NCI-H345 treated with DMSO at 0.1 percent for 48 hours (cell line): Measurements from ENCODE around the gene DNAI1.
"Not testable (repeated sequence)": the region's sequence is repeated elsewhere in the genome, so short reads cannot be mapped to it uniquely, and the experiment has no call there.

Experiments used
- DNase-seq: peaks from one replicate; lab custom pipeline; 2025; ENCODE audit not compliant: unreplicated experiment; lab: John Stamatoyannopoulos, UW

The DNAI1 gene

DNA sequence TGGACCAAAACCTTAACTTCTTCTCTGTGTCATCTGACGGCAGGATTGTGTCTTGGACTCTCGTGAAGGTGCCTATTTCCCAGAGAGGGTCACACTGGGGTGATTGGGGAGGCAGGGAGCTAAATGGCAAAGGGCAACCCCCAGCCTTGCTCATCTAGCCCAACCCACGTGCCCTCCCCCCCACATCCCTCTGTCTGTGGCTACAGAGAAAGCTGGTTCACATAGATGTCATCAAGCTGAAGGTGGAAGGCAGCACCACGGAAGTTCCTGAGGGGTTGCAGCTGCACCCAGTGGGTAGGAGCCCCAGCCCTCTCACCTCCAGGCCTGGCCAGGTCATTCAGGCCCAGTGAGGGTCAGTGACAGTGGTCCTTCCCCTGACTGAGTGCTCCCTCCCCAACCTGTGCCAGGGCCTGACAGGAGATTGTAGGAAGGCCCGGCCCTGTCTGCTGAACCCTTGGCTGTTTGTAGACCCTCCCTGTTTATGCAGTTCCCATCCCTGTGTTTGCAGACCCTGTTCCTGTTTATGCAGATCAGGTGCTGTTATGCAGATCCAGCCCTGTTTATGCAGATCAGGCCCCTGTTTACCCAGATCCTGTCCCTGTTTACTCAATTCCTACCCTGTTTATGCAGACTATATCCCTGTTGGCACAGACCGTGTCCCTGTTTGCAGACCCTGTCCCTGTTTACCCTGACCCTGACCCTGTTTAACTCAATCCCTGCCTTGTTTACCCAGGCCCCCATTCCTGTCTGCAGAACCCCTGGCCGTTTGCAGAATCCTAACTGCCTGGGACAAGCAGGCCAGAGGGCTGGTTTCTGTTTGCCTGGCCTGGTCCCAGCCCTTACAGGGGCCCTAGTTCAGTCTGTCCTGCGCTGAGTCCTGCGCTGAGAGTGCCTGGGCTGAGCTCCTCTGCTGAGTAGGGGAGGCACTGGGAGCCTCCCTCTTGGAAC lies 53.8 kb downstream of the DNAI1 start:
- DNase-seq = no peak

DNA sequence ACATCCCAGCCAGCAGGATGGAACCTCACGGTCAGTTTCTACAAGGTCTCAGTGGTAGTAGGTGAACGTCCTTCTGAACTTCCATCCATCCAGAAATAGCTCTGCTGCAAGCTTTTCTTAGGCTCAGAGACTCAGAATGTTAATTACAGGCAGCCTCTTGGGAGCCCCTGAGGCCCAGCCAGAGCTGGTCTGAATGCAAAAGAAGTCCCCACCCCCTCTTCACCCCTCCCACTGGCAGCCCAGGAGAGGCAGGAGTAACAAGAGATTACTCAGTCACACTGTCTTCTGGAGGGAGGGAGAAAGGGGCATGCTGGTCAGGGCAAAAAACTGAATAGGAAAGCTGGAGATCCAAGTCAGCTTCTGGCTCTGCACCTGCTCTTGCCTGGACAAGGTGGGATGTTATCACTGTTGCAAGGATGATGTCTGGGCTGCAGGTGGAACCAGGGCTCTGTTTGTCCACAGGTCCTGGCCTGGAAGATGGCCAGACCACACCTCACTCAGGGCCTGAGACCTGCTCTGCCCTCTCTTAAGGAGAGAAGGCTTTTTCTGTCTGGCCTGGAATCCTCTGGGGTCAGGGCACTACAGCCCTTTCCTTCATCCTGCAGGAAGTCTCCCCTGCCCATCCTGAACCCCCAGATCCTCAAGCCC lies 55.1 kb downstream of the DNAI1 start:
- no peak for DNase-seq

DNA sequence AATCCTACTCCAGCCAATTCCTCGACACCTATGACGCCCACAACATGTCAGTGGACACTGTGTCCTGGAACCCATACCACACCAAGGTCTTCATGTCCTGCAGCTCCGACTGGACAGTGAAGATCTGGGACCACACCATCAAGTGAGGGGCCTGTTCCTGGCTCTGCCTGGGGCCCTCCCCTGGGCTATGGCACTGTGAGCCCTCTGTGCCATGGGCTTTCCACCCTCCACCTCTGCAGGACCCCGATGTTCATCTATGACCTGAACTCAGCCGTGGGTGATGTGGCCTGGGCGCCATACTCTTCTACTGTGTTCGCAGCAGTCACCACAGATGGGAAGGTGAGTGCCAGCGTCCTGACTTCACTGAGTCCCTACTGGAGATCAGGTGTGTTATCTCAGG lies 55.8 kb downstream of the DNAI1 start:
- DNase-seq = no peak

DNA sequence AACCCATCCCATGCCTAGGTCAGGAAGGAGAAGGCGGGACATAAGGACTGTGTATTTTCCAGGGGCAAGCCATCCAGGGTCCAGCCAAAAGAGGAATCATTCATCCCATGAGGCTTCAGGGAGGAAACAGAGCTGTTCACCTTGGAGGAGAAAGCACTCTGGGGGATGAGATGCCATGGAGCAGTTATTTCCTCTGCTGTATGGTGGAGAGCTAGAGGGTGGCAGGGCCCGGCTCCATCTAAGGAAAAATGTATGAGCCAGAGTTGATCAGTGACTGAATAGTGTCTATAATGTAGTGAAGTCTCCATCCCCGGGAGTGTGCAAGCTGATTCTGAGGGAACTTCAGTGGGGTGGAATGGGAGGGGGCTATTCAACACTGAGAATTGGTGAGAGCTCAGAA lies 56.2 kb downstream of the DNAI1 start:
- DNase-seq = no peak

DNA sequence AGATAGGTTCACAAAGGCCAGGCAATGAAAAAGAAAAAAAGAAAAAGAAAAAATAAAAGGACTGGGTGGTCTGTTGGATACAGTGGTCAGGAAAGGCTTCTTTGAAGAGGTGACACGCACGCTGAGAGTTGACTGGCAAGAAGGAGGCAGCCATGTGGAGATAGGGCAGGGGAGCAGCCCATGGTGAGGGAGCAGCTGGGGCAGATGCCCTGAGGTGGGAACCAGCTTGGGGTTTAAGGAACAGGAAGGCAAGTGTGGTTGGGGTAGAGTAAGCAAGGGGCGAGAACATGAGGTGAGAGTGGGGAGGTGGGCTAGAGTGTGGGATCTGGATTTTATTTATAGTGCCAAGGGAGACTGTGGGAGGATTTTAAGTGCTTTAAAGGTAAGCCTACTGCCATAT lies 57.4 kb downstream of the DNAI1 start:
- no peak for DNase-seq

DNA sequence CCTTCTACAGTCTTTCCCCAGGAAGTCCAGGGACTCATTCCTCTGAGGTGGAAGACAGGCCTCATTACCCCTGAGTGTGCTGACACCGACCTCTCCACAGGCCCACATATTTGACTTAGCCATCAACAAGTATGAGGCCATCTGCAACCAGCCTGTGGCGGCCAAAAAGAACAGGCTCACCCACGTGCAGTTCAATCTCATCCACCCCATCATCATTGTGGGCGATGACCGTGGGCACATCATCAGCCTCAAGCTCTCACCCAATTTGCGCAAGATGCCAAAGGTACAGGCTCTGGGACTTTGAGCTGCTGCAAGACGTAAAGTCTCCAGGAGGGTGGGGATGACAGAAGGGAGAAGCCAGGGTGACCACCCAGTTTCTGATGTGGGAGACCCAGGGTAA lies 58.6 kb downstream of the DNAI1 start:
- no peak for DNase-seq

DNA sequence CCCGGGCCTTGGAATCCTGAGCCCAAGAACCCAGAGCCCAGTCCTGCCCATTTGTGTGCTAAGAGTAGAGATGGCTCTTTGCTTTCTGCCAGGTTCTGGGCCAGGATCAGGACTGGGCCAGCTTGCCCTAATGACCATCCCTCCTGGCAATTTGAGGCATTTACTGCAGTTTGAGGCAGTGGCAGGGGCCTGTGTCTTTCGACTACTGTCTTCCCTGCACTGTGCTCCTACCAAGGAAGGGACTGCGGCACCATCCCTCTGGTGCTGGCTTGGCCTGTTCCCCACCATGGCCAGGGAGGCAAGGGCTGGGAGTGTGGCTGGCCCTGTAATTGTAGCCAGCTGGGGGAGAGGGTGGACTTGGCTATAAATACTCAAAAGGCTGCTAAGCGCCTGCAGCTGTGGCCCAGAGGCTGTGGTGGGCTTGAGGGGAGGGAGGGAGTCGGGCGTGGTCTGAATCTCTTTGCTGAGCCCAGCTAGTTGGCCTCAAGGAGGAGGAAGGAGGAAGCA lies 59.6 kb downstream of the DNAI1 start:
- no peak for DNase-seq

DNA sequence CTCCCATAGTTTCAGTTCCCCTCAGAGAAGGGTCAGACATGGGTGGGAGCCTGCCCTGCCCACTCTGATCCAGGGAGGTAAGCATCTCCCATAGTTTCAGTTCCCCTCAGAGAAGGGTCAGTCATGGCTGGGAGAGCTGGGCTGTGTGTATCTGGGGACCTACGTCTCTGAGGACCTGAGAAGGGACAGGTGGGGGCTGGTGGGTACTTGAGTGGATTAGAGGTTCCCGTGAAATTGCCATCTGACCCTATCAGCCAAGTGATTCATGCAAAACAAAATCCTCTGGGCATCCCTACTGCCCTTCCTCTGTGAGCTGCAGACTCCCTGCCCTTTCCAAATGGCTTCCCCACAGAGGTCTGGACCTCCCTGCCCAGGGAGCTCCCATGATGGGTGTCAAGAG lies 60.3 kb downstream of the DNAI1 start:
- DNase-seq = no peak

DNA sequence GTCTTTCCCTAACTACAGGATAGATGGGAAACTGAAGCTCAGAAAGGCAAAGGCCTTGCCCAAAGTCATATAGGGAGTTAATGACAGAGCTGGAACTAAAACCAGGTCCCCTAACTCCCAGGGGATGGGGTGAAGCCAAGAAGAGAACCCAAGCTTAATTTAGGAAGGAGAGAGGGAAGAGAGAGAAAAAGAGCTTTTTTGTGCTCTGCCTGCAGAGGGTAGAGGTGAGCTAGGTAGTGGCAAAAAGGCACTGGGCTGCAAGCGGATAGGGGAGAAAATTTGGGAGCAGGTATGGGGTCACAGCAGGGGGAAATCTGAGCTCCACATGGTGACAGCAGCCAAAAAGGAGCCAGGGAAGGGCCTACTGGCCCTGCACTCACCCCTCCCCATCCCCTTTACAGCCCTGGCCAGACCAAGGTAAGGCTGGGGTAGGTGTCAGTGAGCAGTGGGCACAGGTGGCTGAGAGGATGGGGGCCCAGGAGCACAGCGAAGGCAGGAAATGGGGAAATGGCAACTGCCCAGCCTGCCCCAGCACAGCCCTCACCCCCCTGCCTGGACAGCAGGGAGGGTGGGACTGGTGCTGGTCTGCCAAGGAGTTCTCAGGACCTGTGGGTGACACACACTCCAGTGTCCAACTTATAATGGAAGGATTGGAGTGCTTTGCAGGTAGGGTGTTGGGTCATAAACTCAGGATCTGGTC lies 60.9 kb downstream of the DNAI1 start:
- no peak for DNase-seq

DNA sequence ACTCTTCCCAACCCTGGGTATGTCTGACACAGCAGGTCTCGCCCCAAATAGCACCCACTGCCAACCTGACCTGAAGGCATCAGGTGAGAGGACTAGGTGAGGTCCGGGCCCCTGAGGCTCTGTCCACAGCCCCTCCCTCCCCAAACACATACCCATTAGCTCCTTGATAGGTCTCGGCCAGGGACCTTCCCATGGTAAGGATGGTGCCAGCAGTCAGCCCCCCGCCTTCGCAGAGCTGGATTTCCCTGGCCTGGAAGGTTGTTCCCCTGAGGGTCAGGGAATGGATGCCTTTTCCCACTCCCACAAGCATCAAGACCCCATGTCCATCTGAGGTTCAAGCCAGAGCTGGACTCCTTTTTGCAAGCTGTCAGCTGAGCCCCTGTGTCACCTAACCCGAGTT lies 61.5 kb downstream of the DNAI1 start:
- no peak for DNase-seq

DNA sequence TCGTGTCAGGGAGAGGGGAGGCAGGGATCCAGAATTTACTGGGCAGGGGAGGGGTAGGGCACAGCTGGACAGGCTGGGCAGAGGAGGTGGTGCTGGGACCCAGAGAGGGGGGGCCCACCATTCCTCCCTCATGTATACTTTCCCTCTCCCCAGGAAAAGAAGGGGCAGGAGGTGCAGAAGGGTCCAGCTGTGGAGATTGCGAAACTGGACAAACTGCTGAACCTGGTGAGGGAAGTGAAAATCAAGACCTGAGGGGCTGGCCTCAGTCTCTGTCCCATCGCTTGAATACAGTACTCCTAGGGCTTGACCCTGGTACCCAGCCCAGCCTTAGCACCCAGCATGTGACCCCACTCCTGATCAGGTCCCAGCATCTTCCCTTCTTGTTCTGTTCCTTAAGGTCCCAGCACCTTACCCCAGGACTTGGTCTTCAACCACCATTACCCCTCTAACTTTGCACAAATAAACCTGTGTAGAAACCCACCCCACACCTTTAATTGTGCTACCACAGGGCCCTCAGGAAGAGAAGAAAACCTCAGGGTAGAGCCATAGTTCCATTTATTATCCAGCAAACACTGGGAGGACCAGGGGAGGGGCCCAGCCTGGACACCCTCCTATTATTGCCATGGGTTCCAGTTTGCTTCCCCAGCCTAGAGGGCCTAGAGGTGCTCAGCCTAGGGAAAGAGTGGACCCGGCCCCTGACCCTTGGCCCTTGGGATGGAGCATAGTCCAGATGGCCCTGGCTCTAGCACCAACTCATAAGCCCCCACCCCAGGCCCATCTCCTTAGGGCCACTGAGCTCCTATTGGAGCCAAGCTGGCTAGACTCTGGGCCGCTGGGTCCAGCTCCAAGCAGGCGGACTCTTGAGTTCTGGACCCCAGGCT lies 62.1 kb downstream of the DNAI1 start:
- DNase-seq = no peak

DNA sequence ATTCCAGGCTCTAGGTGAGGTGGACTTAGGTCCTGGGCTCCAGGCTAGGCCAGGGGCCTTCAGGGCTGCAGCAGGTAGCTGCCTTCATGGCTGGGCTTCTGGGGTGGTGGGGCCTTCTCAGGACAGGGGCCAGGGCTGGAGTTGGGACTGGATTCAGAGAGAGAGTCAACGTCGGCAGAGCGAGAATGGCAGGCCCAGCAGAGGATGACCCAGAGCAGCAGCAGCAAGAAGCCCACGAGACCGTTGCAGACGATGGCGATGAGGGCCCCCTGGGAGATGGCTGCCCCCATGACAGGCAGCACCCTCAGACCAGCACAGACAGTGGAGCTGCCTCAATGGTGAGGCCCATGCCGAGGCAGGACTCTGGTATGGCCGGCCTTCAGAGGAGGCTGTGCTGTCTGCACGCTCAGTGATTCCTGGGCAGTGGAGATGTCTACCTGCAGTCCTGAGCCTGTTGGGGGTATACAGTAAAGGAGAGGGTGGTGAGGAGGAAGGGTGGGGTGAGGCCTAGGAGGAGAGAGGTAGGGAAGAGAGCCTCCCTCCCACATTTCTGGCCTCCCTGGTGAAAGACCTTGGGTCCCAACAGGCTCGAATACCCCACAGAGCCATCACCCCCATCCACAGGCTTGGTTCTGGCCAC lies 62.9 kb downstream of the DNAI1 start:
- no peak for DNase-seq

DNA sequence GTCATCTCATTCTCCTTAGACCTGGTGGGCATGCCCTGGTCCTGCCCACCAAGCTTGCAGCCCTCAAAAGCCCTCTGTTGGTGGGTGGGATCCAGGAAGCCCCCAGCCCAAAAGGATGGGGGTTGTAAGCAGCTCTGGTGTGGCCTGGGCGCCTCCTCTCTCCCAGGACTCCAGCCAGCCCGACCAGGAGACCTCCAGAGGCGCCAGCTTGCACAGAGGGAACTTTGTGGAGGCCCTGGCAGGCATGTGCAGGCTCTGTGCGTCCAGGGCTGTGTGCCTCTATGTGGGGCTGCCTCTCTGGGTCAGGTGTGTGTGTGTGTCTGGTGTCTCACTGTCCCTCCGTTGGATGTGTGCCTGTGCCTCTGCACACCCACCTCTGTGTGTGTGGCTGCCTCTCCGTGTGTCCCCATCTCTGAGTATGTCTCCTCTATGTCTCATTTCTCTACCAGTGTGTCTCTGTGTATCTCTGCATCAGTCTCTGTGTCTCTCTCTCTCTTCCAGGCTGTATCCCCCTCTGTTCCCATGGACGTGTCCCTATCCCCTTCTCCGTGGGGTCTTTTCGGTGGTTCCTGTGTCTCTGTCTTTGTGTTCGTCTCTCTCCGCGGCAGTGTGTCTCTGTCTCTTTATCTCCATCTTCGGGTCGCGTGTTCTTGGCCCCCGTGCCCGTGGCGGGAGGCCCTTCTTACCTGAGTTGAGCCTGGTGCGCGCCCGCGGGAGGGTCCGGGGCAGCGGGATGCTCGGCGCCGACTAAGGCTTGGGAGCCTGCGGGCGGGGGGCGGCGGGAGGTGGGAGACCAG lies 63.7 kb downstream of the DNAI1 start:
- DNase-seq = peak; percentile 18

DNA sequence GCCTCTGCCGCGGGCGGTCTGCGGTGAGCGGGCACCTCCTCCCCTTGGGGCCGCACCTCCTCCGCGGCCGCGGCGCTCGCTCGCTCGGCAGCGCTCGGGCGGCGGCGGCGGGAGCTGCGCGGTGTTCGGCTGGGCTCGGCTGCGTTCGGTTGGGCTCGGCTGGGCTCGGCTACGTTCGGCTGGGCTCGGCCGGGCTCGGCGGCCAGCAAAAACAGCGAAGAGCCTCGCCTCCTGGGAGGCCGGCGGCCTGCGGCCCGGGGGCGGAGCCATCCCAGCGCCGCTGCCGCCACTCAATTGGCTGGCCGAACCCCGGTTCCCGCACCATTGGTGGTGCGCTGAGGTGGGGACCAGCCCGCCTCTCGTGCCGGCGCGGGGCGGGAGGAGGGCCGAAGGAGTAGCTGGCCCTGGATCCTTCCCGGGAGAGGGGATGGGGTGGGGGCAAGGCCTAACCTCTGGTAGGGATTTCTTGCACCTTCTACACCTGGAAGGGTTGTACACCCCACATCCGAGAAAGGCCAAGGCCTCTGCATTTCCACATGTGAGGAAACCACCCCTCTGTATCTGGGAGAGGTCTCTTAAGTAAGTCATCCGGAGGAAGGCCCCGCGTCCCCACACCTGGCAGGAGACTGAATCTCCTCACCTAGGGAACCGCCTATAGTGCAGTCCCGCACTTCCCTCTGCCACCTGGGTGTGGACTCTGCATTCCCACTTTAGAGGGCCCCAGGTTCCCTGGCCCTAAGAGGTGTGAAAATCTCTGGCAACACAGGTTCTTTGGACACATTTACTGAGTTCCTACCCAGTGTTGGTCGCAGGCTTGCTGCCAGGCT lies 64.6 kb downstream of the DNAI1 start, which contains the start of gene ENHO:
Gene ENHO (minus strand): TSS at position 20 of the 827 bp plus-strand sequence. CDS start 1,295 bp downstream, outside the sequence.
- peak; percentile 86 for DNase-seq

DNA sequence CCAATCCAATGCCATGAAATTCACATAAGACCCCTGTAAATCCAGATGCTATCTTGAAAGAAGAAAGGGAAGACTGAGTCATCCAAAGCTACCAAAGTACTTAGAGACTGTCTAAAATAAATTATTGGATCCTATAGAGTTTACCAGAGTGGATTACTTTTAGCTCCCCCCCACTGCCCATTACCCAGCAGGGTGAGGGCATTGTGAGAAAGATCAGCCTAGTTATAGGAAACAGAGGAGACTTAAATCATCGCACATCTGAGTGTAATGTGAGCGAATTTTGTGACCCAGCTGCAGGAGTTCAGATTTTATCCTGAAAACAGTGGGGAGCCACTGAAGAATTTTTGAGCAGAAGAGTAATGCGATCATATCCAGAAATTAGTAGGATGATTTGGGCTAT lies 65.7 kb downstream of the DNAI1 start:
- no peak for DNase-seq

DNA sequence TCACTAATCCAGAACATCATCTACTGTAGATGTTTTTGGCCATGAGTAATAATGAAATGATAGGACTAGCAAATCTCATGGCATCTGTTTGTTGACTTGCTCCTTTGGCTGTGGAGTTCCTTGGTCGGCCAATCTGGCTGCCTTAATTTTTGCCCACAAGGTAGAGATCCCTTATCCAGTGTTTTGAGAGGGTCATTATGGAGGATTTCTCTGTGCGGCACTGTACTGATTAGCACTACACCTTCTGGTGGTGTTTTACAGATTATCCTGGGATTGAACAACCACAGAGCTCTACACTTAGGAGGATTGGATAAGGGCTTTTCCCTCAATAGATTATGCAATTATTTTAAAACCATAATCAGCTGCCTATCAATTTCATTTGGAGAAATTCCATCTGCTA lies 67.4 kb downstream of the DNAI1 start:
- DNase-seq = no peak

DNA sequence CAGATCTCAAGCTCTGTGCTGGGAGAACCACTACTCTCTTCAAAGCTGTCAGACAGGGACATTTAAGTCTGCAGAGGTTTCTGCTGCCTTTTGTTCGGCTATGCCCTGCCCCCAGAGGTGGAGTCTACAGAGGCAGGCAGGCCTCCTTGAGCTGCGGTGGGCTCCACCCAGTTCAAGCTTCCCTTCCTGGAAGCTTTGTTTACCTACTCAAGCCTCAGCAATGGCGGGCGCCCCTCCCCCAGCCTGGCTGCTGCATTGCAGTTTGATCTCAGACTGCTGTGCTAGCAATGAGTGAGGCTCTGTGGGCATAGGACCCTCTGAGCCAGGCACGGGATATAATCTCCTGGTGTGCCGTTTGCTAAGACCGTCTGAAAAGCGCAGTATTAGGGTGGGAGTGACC lies 73.4 kb downstream of the DNAI1 start:
- not testable (repeated sequence) for DNase-seq

DNA sequence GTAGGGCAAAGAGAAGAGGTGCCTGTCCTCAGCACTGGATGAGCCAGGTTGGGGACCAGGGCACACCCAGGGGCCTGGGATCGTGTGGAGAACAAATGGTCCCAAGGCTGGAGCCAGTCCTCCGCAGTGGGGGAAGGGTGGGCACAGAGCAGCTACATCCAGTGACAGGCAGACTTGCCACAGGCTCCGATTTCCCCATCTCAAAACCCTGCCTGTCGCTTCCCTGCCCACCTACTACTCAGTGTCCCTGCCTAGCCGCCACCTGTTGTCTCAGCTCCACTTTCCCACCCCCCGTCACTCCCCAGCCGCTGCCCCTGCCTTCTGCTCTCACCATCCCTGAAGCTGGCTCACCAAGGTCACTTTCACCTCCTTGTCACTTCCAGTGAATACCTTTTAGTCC lies 78.1 kb downstream of the DNAI1 start:
- no peak for DNase-seq
